Posterior vena cava (tissue), 2 donors: ENCODE measurements around the gene CZIB. TPM values are rescaled to one million over a fixed set of nuclear protein-coding genes. Genes with fewer than 3 reads are reported as not detected.
A peak's percentile ranks its signal among the peaks of the same experiment; 100 is the strongest.

ENCODE experiments used
- DNase-seq: peaks from one replicate; pipeline ENCODE4 v3.0.0-alpha.2; 2020; ENCODE audit warnings: low spot score
- intact Hi-C, 2 donors: fragments of 100-400 bp; cut with DNase I; formaldehyde crosslinking; loops; one replicate each; pipeline versions ENCODE4 v1.14.1 to v1.14.2; 2022 to 2023
- long read RNA-seq, 2 donors: library from polyadenylated mRNA; unstranded; transcript quantifications; one replicate each; pipeline ENCODE4 v2.0.0, GENCODE V29; 2020 to 2021
- total RNA-seq, 2 donors: library from RNA; stranded (reverse); fragmentation: NEBNext Ultra II Directional; extraction: Animal tissue kit (Norgen Biotek cat#: 25700); gene quantifications; one replicate each; pipeline ENCODE4 v1.2.1, GENCODE V29; 2021
- donor health status: DM: yes; HTN: yes; CAD: no.
- donor health status: DM: yes; HTN: yes; CAD: no.

CZIB gene
- 10 to 100 TPM; 49.4 to 72.5 TPM for total RNA-seq
- long read RNA-seq, donor 1, transcript C1orf123-201 (8 exons, 1,085 nt), result major isoform, 18 of 21 reads
- long read RNA-seq, donor 1, partial matches to known transcripts, result 1 of 21 reads
- long read RNA-seq, donor 1, other reads (novel, unspliced or antisense), result 0 of 21 reads
- long read RNA-seq, donor 2, transcript C1orf123-202 (7 exons, 1,009 nt), result minor isoform, 8 of 72 reads
- long read RNA-seq, donor 2, transcript C1orf123-201 (8 exons, 1,085 nt), result major isoform, 53 of 72 reads
- long read RNA-seq, donor 2, partial matches to known transcripts, result 3 of 72 reads
- long read RNA-seq, donor 2, other reads (novel, unspliced or antisense), result 8 of 72 reads

DNA sequence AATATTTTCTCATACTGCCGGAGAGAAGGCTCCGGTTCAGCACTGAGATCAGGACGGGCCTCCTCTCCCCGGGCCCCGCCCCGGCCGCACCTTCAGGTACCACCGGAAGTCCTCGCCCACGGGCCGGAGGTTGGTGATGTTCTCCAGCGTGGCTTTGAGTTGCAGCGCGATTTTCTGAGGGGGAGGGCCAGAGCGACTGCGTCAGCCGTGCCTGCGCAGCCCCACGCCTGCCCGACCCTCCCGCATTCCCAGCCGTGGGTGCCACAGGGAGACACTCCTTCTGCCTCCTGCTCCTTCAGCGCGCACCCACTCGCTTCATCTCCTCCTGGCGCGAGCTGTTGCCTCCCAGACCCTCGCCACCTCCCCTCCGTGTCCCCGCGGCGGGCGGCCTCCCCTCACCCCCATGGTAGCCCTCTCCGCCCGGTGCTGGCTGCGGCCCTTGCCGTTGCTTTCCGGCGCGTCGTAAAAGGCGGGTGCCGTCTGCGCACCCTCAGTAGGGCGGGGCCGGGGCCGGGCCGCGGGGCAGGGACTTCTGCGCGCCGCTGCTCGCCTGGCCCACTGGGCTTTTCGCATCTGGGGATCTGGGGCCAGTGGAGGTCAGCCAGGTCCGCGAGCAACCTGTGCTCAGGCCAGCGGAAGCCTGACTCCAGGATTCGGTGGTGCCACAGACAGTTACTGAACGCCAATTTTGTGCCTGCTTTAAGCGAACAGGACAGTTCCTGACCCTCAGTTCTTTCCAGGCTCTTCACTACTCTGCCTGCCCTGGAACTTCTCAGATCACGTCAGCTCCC, at the start of gene CZIB:
Gene CZIB, minus strand, starts transcription at position 464 of the 791 bp plus-strand sequence. Its CDS starts 59 bp downstream, at position 405.
- intact Hi-C loops, result no loop called here
- peak; percentile 99 for DNase-seq

- DNase-seq, result no peak
- intact Hi-C loops, result no loop called here
Observed at GRCh38 chr1:53270107-53270506, 49.7 kb upstream of the CZIB start.

DNA sequence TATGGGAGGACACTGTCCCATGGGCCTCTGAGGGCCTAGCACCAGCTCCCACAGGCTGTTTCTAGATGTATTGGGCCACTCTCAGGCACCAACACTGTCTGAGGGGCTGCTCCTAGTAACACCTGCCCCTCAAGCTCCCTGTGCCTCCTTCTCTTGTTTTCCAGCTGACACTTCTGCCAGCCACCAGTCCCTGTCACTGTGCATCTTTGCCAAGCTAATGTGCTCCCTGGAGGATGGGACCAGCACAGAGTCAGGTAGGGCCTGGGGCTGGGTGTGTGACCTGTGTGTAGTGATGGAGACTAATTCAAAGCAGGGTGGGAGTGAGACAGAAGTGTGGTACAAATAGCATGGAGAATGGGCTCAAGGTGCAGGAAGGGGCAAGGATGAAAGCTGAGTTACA, 47.3 kb upstream of the CZIB start:
- intact Hi-C loops, result no loop called here
- DNase-seq, result peak; percentile 52

- no peak for DNase-seq
- intact Hi-C loops, result no loop called here
Observed at GRCh38 chr1:53266038-53266437, 45.6 kb upstream of the CZIB start.

DNA sequence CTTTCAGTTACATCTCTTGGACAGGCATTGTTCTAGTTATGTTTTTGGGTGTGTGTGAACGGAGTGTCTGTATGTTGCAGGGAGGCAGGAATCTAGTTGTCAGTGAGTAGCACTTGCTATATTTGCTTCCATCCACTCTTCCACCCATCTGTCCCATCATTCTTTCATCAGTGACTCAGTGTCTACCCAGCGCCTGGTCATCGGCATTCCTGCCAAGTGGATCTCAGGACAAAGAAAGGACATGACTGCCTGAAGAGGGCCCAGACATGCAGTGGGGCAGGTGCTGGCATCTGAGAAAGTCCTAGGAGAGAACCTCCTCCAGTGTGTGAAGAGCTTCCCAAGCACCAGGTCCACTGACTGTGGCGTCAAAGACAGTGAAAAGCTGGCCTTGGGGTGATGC, 45.1 kb upstream of the CZIB start:
- no peak for DNase-seq
- intact Hi-C loops, result no loop called here

DNA sequence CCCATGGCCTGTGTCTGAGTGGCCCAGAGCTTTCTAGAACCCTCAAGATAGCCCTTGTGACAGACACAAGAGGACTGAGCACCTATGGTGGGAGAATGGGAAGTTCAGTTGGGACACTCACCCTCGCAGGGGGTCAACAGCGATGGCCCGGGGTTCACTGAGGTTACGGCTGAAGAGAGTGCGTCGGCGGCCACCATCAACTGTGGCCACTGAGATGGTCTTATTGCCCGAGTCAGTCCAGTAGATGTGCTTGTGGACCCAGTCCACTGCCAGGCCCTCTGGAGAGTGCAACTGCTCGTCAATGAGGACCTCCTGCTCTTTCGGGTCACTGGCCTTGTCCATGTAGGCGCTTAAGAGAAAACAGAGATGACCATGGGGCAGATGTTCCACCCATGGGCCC, 43.6 kb upstream of the CZIB start:
- intact Hi-C loops, result no loop called here
- DNase-seq, result no peak

GRCh38 chr1:53262000-53262399, 41.6 kb upstream of the CZIB start:
- intact Hi-C loops, result no loop called here

DNA sequence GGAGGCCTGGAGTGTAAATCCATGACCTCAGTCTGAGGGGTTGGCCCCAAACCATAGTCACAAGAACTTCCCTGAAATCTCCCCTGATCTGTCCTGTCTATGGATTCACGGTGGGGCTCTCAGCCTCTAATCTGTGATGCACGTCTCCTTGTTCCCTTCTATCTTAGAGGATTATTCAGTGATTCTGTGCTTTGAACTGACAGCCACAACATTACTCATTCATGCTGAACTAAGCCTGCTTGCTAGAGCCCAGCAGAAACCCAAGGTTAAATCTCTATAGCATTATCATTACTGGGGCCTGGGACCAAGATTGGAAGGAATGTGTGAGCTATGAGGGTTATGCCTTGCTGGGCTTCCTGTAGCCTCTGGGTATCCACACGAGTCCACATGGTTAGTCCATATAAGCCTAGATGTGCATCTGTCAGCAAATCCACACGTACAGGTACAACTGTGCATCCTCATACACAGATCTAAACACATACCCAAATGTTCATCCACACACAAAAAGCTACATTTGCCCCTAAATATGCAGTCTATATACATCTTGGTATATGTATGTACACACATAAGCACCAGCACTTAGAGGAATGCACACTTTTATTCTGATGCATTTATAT, 40.3 kb upstream of the CZIB start:
- DNase-seq, result no peak
- intact Hi-C loops, result no loop called here

More at GRCh38 chr1:53262000-53262399, 41.6 kb upstream of the CZIB start:
- no peak for DNase-seq

DNA sequence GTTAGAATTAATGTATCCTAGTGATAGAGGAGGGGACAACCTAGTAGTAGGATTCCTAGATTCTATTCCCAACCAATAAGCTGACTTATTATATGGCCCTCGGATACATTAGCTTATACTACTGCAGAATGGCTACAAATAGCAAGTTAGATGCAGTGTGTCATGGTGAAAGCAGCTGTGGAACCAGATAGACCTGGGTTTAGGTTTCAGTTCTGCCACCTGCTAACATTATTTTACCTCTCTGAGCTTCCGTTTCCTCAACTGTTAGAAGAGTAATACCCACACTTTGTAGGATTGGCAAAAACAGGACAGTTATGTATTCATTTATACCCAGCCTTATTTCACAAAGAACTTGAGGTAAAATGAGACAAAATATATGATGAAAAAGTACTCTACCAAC, 39.5 kb upstream of the CZIB start:
- DNase-seq, result no peak
- intact Hi-C loops, result no loop called here

DNA sequence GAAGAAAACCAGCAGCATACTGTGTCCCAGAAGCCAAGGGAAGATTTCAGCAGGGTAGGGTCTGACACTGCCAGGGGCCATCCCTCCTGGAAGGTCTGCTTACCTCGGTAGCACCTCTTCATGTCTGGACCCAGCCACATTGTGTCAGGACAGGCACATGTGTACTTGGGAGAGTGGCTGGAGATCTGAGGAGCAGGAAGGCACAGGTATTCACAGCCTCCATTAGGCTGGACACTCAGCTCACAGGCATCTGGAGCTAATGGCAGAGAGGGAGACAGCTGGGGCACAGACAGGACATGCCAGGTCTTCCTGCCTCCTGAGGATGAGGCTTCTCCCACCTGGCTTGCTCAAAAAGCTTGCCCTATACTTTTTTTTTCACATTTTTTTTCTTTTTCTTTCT, 37.8 kb upstream of the CZIB start:
- intact Hi-C loops, result no loop called here
- no peak for DNase-seq

DNA sequence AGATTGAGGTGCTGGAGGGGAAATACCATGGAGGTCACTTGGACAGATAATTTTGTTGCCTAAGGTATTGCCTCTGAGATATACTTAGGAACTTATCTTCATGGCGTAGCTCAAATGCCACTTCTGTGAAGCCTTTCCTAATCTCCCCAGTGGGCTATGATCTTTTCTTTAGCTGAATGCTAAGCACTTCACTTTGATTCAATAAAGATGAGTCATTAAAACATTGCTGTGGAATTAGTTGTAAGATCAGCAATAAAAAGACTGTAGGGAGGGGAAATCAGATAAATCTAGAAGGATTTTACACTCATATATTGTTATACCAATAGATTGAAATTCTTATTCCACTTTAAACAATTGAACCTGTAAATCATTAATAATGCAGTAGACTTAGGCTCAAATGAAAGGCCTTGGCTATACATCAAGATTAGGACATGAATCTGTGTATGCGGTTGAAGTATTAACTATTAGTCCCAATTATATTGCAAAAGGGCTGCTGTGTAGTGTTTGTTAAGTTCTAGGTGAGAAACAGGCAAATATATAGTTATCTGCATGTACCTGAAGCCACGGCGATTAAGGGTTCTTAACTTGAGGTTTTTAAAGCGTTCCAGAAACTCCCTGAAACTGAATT, 37.1 kb upstream of the CZIB start:
- no peak for DNase-seq
- intact Hi-C loops, result no loop called here

DNA sequence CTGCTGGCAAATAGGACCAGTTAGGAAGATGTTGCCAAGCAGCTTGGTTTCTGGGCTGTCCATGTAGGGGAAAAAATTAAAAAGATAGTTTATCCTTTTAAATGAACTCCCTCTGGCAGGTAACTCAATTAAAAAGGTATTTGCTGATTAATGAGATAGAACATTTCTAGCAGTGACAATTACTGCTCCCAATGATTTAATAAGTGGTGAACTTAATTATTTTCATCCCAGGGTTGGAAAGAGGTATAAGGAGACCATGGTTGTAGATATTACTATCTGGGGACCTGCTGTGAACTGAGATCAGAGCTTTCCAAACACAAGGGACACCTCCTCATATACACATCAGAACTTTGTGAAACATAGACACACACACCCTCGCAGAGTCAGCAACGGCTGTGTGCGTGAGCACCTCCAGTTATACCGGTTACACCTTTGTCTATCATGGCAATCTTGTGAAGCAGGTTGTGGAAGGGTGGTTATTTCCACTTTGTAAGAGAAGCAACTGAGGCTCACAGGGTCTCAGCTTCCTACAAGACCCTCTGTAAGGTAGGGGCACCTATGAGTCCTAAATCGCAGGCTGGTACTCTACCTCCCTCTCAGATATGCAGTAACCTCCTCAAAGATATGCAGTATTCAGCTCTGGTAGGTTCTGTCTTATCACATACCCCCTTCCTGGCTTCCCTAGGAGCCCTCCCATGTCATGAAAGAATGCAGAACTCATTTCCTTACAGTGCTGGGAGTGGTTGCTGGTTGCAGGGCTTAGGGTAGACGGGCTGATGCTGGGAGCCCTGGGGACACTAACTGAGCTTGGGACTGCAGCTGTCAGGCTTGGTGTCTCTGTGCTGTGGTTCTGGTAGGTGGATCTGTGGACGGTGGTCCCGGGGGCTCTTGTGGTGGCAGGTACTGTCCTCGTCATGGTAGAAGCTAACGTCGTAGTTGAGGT, 36.3 kb upstream of the CZIB start:
- no peak for DNase-seq
- intact Hi-C loops, result no loop called here

GRCh38 chr1:53255031-53255430, 34.6 kb upstream of the CZIB start:
- DNase-seq, result no peak
- intact Hi-C loops, result no loop called here

DNA sequence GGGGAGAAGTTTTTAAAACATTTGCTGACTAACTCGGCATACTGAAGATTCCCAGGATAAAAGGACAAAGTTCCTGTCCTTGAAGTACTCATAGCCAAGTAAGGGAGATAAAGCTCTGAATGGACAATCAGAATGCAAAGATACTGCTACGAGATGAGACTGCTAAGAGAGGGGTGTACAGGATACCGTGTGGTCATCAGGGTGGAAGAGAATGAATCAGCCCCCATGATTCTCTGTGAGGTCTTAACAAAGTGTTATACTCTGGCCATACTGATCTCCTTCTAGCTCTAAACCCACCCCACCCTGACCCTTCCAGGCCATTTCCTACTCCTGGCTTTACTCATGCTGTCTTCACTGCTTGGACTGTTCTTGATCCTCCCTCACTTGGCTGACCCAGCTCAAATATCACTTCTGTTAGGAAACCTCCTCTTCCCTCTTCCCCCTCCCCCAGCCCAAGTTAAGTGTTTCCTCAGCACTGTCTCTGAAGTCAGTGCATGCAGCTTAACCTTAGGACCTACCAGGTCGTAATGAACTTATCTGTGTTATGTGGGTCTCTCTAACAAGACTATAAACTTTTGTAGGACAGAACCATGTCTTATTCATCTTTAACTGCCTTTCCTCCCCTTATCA, 33.7 kb upstream of the CZIB start:
- DNase-seq, result no peak
- intact Hi-C loops, result no loop called here

- intact Hi-C loops, result no loop called here
- DNase-seq, result no peak
Observed at GRCh38 chr1:53250325-53250724, 29.9 kb upstream of the CZIB start.

DNA sequence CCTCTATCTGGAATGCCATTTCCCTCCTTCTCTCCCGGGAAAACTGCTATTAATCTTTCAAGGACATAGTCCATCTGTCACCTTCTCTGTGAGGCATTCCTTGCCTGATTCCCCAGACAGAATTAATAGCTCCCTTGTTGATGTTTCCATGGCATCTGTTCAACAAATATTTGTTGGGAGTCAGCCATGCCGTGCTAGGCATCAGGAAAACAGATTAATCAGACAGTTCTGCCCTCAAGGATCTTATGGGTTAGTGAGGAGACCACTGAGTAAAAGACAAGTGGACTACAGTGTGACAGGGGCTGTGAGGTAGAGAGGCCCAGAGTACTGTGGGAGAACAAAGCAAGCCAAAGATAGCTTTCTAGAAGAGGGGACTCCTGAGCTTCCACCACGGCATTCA, 29.3 kb upstream of the CZIB start:
- intact Hi-C loops, result no loop called here
- no peak for DNase-seq

DNA sequence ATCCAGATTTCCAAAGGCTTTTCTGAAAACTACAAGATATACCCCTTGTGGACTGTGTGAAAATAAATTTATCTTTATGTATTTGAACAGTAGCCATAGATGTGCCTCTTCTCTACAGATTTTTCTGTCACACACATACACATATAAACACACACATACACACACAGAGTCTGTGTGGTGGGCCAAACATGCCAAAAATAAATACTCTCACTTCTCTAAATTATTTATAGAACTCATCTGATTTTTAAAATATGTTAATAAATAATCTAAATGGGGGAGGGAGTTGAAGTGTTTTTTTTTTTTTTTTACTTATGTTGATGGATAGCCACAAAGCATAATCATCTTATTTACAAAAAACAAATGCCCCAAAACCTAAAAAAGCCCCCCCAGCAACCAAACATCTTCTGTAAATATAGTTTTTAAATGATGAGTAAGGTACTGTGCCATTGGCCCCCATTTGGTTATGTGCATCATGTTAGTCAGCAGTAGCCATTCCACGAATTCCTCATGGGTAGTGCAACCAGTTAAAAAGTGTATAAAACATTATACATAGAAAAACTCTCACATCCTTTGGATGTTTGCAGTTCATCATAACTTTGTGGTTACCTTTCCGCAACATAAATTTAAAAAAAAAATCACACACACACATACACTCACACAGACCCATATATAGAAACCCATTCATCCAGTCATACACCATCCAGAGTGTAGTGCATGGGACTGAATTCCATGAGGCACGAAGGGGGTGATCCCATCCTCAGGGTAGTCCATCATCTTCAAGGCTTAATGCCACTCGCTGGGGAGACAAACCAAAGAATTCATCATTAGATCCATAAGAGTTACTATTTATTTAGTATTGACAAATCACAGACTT, 26.1 kb upstream of the CZIB start:
- no peak for DNase-seq
- intact Hi-C loops, result no loop called here

DNA sequence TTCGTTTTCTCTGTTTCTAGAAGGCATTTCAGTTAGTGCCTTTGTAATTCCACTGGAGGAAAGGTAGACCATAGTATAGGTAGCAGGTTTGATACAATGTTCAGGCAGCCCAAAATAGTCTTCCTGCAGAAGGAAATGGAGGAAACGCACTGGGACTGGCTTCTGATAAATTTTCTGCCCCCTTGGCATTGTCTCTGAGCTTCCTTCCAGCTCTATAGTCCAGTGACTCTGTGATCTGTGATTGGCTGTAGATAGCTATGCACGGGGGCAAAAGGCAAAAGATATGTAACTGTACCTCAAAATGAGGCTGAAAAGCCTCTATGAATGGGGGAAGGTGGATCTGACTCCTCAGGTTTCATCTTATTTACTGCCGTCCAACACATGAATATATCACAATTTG, 23.7 kb upstream of the CZIB start:
- intact Hi-C loops, result no loop called here

More for the DNA sequence above, 23.7 kb upstream of the CZIB start:
- no peak for DNase-seq
